ENCODE data around the gene ZBTB7C. TPM values are rescaled to one million over a fixed set of nuclear protein-coding genes. Genes with fewer than 3 reads are reported as not detected.

ZBTB7C gene
- total and polyA plus RNA-seq, 2 of the 8 experiments (the other 6 are each of a cell fraction or from before 2014, with no cell fraction given) = 0.15 to 0.45 TPM

DNA sequence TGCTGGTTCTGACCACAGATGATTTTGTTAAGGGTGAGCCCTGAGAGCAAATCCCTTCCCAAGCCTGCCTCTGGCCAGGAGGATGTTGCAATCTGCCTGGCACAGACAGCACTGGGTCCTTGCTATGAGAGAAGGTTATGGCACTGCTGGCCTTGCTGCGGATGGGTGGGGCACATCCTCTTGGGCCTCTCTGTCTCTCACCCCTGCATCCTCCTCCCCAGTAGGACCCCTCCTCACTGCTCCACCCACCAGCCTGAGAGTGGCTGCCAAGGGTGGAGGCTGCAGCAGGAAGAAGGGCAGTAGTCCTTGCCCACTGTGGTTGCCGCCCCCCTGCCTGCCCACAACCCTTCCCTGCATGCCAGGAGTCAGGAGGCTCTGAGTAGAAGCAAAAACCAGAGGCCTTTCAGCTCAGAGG, 180.9 kb downstream of the ZBTB7C start (continued):
- TF ChIP-seq KDM5A (IDR thresholded peaks at IDR 0.05; ENCODE audit: low read length) (no peak), SP4 (IDR thresholded peaks at IDR 0.05; ENCODE audit: low read length) (no peak), KDM1A (IDR thresholded peaks at IDR 0.05; ENCODE audit: borderline replicate concordance, low read length) (no peak), CBX5 (IDR thresholded peaks at IDR 0.05; ENCODE audit: low read depth, low read length) (no peak), NRF1 (IDR thresholded peaks at IDR 0.05; ENCODE audit: low read depth, low read length) (no peak), SP2 (IDR thresholded peaks at IDR 0.05; ENCODE audit: low read length) (no peak)
